ENCODE measurements around the gene CISD2. TPM values are rescaled to one million over a fixed set of nuclear protein-coding genes. Genes with fewer than 3 reads are reported as not detected.

The CISD2 gene
- total and polyA plus RNA-seq, 2 experiments from 2014 or later = 34.1 to 102 TPM

DNA sequence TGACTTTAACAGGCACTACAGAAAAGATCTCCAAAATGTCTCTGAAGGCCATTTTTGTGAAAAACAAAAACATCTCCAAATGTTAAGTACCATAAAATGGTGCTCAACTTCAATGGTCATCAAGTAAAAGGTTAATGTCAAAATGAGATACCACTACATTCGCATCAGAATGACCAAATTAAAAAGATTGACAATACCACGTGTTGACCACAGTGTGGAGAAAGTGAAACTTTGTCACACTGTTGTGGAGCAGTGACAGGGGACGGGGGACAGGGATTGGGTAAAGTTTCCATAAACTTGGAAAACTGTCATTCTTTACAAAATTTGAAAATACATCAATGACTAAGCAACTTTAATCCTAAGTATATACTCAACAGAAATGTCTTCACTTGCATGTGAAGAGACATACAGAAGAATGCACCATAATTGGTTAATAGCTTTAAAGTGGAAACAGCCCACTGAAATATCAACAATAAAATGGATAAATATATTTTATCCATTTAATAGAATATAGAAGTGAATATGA is 19.1 kb upstream of the CISD2 start (continued):
- TF ChIP-seq, protein P1, sequence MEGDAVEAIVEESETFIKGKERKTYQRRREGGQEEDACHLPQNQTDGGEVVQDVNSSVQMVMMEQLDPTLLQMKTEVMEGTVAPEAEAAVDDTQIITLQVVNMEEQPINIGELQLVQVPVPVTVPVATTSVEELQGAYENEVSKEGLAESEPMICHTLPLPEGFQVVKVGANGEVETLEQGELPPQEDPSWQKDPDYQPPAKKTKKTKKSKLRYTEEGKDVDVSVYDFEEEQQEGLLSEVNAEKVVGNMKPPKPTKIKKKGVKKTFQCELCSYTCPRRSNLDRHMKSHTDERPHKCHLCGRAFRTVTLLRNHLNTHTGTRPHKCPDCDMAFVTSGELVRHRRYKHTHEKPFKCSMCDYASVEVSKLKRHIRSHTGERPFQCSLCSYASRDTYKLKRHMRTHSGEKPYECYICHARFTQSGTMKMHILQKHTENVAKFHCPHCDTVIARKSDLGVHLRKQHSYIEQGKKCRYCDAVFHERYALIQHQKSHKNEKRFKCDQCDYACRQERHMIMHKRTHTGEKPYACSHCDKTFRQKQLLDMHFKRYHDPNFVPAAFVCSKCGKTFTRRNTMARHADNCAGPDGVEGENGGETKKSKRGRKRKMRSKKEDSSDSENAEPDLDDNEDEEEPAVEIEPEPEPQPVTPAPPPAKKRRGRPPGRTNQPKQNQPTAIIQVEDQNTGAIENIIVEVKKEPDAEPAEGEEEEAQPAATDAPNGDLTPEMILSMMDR (conservative IDR thresholded peaks at IDR 0.05; ENCODE audit: low read depth in 2 of 2) = no peak
- TF ChIP-seq, protein P2, sequence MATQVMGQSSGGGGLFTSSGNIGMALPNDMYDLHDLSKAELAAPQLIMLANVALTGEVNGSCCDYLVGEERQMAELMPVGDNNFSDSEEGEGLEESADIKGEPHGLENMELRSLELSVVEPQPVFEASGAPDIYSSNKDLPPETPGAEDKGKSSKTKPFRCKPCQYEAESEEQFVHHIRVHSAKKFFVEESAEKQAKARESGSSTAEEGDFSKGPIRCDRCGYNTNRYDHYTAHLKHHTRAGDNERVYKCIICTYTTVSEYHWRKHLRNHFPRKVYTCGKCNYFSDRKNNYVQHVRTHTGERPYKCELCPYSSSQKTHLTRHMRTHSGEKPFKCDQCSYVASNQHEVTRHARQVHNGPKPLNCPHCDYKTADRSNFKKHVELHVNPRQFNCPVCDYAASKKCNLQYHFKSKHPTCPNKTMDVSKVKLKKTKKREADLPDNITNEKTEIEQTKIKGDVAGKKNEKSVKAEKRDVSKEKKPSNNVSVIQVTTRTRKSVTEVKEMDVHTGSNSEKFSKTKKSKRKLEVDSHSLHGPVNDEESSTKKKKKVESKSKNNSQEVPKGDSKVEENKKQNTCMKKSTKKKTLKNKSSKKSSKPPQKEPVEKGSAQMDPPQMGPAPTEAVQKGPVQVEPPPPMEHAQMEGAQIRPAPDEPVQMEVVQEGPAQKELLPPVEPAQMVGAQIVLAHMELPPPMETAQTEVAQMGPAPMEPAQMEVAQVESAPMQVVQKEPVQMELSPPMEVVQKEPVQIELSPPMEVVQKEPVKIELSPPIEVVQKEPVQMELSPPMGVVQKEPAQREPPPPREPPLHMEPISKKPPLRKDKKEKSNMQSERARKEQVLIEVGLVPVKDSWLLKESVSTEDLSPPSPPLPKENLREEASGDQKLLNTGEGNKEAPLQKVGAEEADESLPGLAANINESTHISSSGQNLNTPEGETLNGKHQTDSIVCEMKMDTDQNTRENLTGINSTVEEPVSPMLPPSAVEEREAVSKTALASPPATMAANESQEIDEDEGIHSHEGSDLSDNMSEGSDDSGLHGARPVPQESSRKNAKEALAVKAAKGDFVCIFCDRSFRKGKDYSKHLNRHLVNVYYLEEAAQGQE (IDR thresholded peaks at IDR 0.05; ENCODE audit: unreplicated experiment) = no peak
- TF ChIP-seq JUNB (IDR thresholded peaks at IDR 0.05; ENCODE audit: unreplicated experiment) = no peak
- TF ChIP-seq EZH2 (IDR thresholded peaks at IDR 0.05; ENCODE audit: low read depth, unreplicated experiment) = no peak

DNA sequence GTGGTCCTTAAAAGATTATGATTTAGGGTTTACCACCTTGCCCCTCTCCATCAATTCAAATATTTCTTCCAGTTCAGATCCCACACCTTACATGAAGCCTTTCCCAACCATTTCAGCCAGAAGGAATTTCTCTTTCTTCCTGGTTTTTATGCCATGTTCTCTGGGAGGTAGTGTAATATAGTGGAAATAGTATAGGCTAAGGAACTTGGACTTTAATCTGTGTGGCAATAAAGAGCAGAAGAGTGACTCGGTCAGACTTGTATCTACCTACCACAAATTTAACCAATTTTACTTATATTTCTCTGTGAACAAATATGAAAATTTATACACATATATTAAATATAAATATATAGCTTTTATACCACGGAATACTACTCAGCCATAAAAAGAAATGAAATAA is 18.4 kb upstream of the CISD2 start:
- Histone ChIP-seq H3K9me2 (ENCODE audit: insufficient read depth) (0 out of 2 replicates have a peak, but pooled peaks cover 5% of the 10 kb centered on the region), H3K36me3 (ENCODE audit: insufficient read depth) (no peaks in the 10 kb centered on the region), H3K27ac (ENCODE audit: low read depth) (no peak overlapping the region), H3K4me3 (no peak overlapping the region), H4K20me1 (replicated peaks; ENCODE audit: insufficient read depth) (no peaks in the 10 kb centered on the region; the same call in none of the 2 replicates), H3F3A (replicated peaks; ENCODE audit: low read depth) (no peaks in the 10 kb centered on the region), H3K4me2 (no peak overlapping the region), H2AFZ (no peak overlapping the region), H3K79me2 (replicated peaks; ENCODE audit: insufficient read depth) (no peaks in the 10 kb centered on the region; the same call in 1 of the 2 replicates), H3K4me1 (ENCODE audit: insufficient read depth) (no peaks in the 10 kb centered on the region), H3K27me3 (ENCODE audit: insufficient read depth) (no peaks in the 10 kb centered on the region)
- Mint-ChIP-seq H3K4me3 (no peak overlapping the region), H3K36me3 (ENCODE audit: low read depth) (peaks cover 7% of the 10 kb centered on the region; the same call in 2 of the 3 replicates), H3K9me3 (no peaks in the 10 kb centered on the region), H3K4me1 (no peaks in the 10 kb centered on the region), H3K27me3 (ENCODE audit: insufficient read depth, low read depth, poor library complexity) (peaks cover 7% of the 10 kb centered on the region), H3K27ac (no peak overlapping the region)
- ATAC-seq (no peak), DNase-seq (ENCODE audit: low spot score) (no peak)
- no peak for TF ChIP-seq ZNF114 (CRISPR knock-in tag; IDR thresholded peaks at IDR 0.05)
- no peak for TF ChIP-seq NANOG (IDR thresholded peaks at IDR 0.05; ENCODE audit: borderline replicate concordance)
- no peak for TF ChIP-seq CREB1 (CRISPR knock-in tag; IDR thresholded peaks at IDR 0.05; ENCODE audit: low read depth)
- TF ChIP-seq, protein P3, sequence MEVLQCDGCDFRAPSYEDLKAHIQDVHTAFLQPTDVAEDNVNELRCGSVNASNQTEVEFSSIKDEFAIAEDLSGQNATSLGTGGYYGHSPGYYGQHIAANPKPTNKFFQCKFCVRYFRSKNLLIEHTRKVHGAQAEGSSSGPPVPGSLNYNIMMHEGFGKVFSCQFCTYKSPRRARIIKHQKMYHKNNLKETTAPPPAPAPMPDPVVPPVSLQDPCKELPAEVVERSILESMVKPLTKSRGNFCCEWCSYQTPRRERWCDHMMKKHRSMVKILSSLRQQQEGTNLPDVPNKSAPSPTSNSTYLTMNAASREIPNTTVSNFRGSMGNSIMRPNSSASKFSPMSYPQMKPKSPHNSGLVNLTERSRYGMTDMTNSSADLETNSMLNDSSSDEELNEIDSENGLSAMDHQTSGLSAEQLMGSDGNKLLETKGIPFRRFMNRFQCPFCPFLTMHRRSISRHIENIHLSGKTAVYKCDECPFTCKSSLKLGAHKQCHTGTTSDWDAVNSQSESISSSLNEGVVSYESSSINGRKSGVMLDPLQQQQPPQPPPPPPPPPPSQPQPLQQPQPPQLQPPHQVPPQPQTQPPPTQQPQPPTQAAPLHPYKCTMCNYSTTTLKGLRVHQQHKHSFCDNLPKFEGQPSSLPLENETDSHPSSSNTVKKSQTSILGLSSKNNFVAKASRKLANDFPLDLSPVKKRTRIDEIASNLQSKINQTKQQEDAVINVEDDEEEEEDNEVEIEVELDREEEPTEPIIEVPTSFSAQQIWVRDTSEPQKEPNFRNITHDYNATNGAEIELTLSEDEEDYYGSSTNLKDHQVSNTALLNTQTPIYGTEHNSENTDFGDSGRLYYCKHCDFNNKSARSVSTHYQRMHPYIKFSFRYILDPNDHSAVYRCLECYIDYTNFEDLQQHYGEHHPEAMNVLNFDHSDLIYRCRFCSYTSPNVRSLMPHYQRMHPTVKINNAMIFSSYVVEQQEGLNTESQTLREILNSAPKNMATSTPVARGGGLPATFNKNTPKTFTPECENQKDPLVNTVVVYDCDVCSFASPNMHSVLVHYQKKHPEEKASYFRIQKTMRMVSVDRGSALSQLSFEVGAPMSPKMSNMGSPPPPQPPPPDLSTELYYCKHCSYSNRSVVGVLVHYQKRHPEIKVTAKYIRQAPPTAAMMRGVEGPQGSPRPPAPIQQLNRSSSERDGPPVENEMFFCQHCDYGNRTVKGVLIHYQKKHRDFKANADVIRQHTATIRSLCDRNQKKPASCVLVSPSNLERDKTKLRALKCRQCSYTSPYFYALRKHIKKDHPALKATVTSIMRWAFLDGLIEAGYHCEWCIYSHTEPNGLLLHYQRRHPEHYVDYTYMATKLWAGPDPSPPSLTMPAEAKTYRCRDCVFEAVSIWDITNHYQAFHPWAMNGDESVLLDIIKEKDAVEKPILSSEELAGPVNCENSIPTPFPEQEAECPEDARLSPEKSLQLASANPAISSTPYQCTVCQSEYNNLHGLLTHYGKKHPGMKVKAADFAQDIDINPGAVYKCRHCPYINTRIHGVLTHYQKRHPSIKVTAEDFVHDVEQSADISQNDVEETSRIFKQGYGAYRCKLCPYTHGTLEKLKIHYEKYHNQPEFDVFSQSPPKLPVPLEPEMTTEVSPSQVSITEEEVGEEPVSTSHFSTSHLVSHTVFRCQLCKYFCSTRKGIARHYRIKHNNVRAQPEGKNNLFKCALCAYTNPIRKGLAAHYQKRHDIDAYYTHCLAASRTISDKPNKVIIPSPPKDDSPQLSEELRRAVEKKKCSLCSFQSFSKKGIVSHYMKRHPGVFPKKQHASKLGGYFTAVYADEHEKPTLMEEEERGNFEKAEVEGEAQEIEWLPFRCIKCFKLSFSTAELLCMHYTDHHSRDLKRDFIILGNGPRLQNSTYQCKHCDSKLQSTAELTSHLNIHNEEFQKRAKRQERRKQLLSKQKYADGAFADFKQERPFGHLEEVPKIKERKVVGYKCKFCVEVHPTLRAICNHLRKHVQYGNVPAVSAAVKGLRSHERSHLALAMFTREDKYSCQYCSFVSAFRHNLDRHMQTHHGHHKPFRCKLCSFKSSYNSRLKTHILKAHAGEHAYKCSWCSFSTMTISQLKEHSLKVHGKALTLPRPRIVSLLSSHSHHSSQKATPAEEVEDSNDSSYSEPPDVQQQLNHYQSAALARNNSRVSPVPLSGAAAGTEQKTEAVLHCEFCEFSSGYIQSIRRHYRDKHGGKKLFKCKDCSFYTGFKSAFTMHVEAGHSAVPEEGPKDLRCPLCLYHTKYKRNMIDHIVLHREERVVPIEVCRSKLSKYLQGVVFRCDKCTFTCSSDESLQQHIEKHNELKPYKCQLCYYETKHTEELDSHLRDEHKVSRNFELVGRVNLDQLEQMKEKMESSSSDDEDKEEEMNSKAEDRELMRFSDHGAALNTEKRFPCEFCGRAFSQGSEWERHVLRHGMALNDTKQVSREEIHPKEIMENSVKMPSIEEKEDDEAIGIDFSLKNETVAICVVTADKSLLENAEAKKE (CRISPR knock-in tag; IDR thresholded peaks at IDR 0.05) = no peak
- no peak for TF ChIP-seq ZNF331 (CRISPR knock-in tag; IDR thresholded peaks at IDR 0.05; ENCODE audit: low read depth)
- no peak for TF ChIP-seq EZH2 (IDR thresholded peaks at IDR 0.05; ENCODE audit: low read depth, unreplicated experiment)
- TF ChIP-seq, protein P4, sequence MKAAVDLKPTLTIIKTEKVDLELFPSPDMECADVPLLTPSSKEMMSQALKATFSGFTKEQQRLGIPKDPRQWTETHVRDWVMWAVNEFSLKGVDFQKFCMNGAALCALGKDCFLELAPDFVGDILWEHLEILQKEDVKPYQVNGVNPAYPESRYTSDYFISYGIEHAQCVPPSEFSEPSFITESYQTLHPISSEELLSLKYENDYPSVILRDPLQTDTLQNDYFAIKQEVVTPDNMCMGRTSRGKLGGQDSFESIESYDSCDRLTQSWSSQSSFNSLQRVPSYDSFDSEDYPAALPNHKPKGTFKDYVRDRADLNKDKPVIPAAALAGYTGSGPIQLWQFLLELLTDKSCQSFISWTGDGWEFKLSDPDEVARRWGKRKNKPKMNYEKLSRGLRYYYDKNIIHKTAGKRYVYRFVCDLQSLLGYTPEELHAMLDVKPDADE (IDR thresholded peaks at IDR 0.05) = no peak
- no peak for TF ChIP-seq JUNB (IDR thresholded peaks at IDR 0.05; ENCODE audit: unreplicated experiment)
- no peak for TF ChIP-seq EZH2phosphoT487 (IDR thresholded peaks at IDR 0.05; ENCODE audit: unreplicated experiment)
